ENCODE measurements around the gene IMMP1L.

DNA sequence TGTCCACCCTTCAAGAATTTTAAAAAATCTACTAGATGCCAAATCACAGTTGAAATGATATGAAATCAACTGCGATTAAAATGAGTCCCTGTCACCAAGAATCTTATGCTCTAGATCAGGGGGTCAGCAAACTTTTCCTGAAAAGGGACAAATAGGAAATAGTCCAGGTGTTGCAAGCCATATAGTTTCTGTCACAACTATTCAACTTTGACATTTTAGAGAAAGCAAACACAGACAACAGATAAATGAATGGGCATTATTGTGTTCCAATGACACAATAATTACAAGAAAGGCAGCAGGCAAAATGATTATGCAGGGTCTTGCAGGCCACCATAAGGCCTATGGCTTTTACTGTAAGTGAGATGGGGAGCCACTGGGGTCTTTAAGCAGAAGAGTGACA lies 58.6 kb downstream of the IMMP1L start:
- TF ChIP-seq CTCF (IDR thresholded peaks at IDR 0.05; ENCODE audit: low read length) (no peak), EZH2 (optimal IDR thresholded peaks at IDR 0.05; ENCODE audit: low read depth, low read length) (no peak)
